GM21737 (cell line): ENCODE measurements around the gene ZNF343.
A peak's percentile ranks its signal among the peaks of the same experiment; 100 is the strongest.

ENCODE experiments used
- ATAC-seq: cut with Tn5 transposase; IDR thresholded peaks from one replicate; pipeline ENCODE4 v1.9.1; 2021; ENCODE audit warnings: mild to moderate bottlenecking, moderate library complexity; ENCODE audit not compliant: unreplicated experiment

ZNF343 gene

GRCh38 chr20:2475850-2476741, 32.6 kb downstream of the ZNF343 start:
- ATAC-seq: no peak

- ATAC-seq: no peak
These were observed 35.2 kb downstream of the ZNF343 start for GRCh38 chr20:2473516-2473915.

DNA sequence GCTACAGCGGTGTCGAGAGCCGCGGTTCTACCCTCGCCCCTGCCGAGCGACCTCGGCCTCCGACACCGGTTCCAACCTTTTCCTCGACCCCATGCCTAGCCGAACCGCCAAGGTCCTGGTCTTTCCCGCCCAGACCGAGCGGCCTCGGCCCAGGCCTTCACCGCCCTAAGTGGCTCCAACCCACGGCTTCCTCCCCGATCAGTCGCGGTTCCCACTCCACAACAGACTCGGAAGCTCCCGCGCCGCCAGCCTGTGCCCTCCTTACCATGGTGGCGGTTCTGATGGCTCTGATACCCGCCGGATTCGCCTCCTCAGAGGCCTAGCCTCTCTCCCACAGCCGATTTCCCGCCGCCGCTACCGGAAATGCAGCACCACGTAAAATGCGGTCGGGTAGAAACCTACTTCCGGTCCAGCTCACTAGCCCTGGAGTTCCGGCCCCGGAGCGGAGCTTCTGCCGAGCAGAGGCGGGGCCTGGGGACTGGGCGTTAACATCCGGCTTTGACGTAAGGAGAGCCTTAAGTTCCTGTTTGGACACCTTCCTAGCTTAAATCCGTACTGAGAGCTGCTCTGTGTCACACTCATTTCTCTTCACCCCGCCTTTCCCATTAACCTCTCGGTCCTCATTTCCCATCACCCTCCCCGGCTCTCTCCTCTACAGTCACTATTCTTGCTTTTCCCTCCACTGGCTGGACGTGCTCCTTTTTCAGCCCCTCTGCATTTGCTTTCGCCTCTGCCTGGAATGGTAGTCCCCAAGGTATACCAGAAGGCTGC, 38.1 kb downstream of the ZNF343 start, which contains the start of gene SNRPB:
Gene SNRPB, minus strand, starts transcription at position 367 of the 771 bp plus-strand sequence. Its CDS starts 99 bp downstream, at position 268.
- peak; percentile 96 for ATAC-seq

GRCh38 chr20:2469991-2470422, 38.7 kb downstream of the ZNF343 start:
- no peak for ATAC-seq

GRCh38 chr20:2468581-2469407, 39.9 kb downstream of the ZNF343 start:
- ATAC-seq: no peak

GRCh38 chr20:2467412-2467811, 41.3 kb downstream of the ZNF343 start:
- ATAC-seq: no peak

DNA sequence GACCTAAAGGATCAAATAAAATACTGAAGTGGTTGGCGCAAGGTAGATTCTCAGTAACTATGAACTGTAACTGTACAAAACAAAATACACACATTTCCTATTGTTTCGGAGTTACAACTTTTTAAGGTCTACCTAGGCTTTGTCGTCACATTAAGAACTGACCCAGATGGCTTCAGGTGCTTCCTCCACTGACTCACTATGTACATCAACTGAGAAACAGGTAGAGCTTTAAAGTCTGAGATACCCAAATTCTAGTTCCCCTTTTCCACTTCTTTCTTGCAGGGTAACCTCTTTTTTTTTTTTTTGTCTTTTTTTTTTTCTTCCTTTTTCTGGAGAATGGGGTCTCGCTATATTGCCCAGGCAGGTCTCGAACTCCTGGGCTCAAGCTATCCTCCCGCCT, 43.6 kb downstream of the ZNF343 start:
- no peak for ATAC-seq

- no peak for ATAC-seq
These were observed 44.9 kb downstream of the ZNF343 start for GRCh38 chr20:2463616-2464365.

DNA sequence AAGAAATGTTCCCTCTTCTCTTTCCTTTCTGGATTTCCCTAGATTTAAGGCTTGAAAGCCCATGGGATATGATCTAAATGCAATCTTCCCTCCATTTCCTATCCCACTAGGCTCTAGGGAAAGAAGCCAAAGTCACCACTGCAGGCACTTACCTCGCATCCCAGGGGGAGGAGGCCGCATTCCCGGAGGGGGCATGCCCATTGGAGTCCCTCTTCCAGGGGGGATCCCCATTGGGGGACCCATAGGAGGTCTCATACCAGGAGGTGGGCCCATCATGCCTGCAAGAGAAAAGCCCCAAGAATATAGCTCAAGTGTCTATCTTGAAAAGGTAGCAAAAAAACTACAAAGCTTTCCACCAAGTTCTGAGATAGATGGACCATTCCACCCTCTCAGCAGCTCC, 46.2 kb downstream of the ZNF343 start:
- no peak for ATAC-seq

DNA sequence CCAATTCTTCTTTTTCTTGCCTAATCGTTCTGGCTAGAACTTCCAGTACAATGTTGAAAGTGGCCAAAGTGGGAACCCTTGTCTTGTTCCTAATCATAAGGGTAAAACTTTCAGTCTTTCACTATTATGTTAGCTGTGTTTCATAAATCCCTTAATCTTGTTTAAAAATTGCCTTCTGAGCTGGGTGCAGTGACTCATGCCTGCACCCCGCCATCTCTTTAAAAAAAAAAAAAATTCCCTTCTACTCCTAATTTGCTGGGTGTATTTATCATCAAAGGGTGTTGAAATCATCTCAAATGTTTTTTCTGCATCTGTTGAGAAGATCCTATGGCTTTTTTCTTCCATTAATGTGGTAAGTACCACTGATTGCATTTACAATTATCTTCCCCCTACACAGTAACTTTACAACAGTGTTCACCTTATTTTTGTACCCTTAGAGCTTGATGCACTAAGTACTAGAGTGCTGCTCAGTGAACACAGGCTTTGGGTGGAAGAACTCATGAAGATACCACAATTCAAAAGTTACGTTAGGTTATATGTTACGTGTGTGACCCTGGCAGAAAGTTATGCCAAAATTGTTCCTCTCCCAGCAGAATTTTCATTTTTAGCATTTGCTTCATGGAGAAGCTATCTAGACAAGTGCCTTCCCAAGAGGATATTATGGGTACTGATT, 47.8 kb downstream of the ZNF343 start:
- ATAC-seq: no peak

- ATAC-seq: no peak
These were observed 48.5 kb downstream of the ZNF343 start for GRCh38 chr20:2459981-2460751.

DNA sequence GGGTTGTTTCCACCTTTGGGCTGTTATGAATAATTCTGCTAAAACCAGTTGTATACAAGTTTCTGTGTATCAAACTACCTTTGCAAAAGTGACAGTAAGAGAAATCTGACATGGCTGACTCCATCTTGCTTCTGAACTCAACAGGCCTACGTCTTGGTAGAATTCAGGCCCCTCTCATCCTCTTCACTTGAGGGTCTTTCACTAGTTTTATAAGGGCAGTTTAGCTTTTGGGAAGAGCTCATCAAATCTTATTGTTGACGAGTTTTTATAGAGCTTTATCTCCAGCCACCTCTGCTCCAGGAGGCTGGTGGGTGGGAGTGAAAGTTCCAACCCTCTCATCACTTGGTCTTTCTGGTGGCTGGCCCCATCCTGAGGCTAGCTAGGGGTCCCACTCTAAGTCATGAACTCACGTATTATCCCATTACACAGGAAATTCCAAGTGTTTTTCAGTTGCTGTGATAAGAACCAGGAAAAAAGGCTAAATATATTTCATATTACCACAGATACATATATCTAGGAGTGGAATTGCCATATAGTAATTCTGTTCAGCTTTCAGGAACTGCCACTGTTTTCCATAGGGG, 49.7 kb downstream of the ZNF343 start:
- no peak for ATAC-seq

GRCh38 chr20:2455771-2456497, 52.8 kb downstream of the ZNF343 start:
- ATAC-seq: no peak

- no peak for ATAC-seq
These were observed 54.9 kb downstream of the ZNF343 start for GRCh38 chr20:2453792-2454191.

DNA sequence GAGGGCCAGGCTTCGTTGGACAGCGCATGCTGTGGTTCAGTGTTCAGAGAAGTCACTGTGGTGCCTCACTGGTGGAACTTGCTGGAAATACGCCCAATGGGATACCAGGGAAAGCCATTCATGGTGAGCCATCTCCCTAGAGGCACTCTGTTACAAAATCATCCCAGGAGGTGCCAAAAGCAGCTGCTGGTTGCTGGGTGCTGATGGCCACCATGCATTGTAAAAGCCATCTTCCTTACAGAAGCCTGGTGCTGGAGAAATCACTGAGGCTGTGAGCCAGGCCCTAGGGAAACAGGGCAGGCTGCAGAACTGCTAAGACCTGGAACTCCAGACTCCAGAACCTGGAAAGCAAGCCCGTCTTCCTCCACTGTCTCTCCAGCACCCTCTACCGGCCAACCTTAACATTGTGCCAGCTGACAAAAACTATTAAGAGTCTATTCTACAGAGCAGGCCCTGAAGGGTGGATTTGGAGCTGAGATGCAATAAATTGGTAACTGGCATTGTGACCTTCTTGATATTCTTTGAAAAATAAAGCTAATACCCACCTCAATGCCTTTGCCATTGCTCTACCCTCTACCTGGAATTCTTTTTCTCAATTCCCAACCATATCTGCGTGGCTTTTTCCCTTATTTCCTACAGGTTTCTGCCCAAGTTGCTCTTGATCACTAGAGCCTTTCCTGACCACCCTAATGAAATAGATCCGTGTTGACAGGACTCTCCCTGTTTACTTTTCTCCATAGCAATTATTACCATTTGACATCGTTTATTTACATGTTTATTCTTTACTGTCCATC, 56.6 kb downstream of the ZNF343 start:
- ATAC-seq: no peak

- ATAC-seq: no peak
These were observed 57.3 kb downstream of the ZNF343 start for GRCh38 chr20:2451422-2451821.

GRCh38 chr20:2449386-2449785, 59.3 kb downstream of the ZNF343 start:
- no peak for ATAC-seq
